Endothelial cell of umbilical vein (primary cell): ENCODE measurements around the gene TMEM175.

Experiments used
- CTCF ChIP-seq, 2 donors: IDR thresholded peaks; 1 replicate in 1 of 2; 2 replicates in 1 of 2; pipeline ENCODE4 v1.5.1; 2011; ENCODE audit warnings: low read length in 2 of 2, mild to moderate bottlenecking in 2 of 2, moderate library complexity in 2 of 2, control low read depth in 1 of 2, inconsistent platforms in 1 of 2, low read depth in 1 of 2; ENCODE audit not compliant: insufficient read depth in 1 of 2; ENCODE audit errors: extremely low read depth in 1 of 2
- POLR2A ChIP-seq: IDR thresholded peaks from 2 replicates; pipeline ENCODE4 v1.6.1; 2012; ENCODE audit warnings: low read depth, mild to moderate bottlenecking, control low read depth, low read length
- POLR2AphosphoS5 ChIP-seq: IDR thresholded peaks from 2 replicates; pipeline ENCODE4 v1.6.1; 2012; ENCODE audit warnings: low read depth, mild to moderate bottlenecking, control low read depth, low read length, moderate library complexity; ENCODE audit not compliant: insufficient read depth

- TF ChIP-seq POLR2AphosphoS5 (no peak), CTCF (IDR thresholded peaks at IDR 0.05; ENCODE audit: extremely low read depth in 1 of 2, insufficient read depth in 1 of 2, low read depth in 1 of 2, low read length in 2 of 2) (no peak), POLR2A (no peak)
Observed at GRCh38 chr4:945274-946102, 13.2 kb downstream of the TMEM175 start.
